ENCODE measurements around the gene DGKH.

DNA sequence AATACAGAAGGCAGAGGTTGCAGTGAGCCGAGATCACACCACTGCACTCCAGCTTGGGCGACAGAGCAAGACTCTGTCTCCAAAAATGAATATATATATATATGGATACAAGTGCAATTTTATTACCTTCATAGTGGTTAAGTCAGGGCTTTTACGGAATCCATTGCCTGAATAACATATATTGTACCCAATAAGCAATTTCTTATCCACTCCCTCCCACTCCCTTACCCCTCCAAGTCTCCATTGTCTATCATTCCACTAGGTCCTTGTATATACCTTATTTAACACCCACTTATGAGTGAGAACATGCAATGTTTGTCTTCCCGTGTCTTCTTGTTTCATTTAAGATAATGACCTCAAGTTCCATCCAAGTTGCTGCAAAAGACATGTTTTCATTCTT, 175.2 kb downstream of the DGKH start:
- no peak for TF ChIP-seq POLR2AphosphoS5 (IDR thresholded peaks at IDR 0.05)
- TF ChIP-seq, protein P1, sequence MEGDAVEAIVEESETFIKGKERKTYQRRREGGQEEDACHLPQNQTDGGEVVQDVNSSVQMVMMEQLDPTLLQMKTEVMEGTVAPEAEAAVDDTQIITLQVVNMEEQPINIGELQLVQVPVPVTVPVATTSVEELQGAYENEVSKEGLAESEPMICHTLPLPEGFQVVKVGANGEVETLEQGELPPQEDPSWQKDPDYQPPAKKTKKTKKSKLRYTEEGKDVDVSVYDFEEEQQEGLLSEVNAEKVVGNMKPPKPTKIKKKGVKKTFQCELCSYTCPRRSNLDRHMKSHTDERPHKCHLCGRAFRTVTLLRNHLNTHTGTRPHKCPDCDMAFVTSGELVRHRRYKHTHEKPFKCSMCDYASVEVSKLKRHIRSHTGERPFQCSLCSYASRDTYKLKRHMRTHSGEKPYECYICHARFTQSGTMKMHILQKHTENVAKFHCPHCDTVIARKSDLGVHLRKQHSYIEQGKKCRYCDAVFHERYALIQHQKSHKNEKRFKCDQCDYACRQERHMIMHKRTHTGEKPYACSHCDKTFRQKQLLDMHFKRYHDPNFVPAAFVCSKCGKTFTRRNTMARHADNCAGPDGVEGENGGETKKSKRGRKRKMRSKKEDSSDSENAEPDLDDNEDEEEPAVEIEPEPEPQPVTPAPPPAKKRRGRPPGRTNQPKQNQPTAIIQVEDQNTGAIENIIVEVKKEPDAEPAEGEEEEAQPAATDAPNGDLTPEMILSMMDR (IDR thresholded peaks at IDR 0.05) = no peak

All from breast epithelium (tissue), 3 donors.